Retinal pigment epithelial cell (primary cell): ENCODE data around the gene DSCAML1.

ENCODE experiments used
- DNase-seq: peaks from one replicate; pipeline ENCODE4 v3.0.0-alpha.2; 2010; ENCODE audit warnings: low read depth
- H3K4me3 ChIP-seq: 2 replicates; pipeline ENCODE4 v1.5.1; 2011; ENCODE audit warnings: mild to moderate bottlenecking, low read length, control low read depth, moderate library complexity
- TF ChIP-seq, protein P1 (sequence below): conservative IDR thresholded peaks from 2 replicates; pipeline ENCODE4 v1.5.1; 2011; ENCODE audit warnings: low read depth, low read length, control low read depth, inconsistent platforms

Gene DSCAML1

DNA sequence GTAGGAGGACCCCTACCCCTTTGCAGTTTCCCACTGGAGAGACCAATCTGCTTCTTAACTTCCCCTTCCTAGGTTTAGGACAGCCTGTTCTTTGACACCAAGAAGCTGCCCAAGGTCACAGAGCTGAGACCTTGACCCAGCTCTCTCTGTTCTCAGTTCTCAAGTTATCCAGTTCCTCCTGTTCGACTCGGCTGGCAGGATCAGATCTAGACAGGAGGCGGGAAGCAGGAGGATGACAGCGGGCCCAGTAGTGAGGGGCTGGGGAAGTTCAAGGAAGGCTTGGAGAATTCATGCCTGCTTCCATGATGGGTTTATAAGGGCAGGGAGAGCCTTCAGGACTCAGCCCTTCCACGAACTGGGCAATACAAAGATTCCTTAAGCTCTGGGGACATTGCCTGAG lies 210.6 kb downstream of the DSCAML1 start:
- H3K4me3 ChIP-seq, result no peak overlapping the region
- no peak for DNase-seq
- TF ChIP-seq, protein P1, sequence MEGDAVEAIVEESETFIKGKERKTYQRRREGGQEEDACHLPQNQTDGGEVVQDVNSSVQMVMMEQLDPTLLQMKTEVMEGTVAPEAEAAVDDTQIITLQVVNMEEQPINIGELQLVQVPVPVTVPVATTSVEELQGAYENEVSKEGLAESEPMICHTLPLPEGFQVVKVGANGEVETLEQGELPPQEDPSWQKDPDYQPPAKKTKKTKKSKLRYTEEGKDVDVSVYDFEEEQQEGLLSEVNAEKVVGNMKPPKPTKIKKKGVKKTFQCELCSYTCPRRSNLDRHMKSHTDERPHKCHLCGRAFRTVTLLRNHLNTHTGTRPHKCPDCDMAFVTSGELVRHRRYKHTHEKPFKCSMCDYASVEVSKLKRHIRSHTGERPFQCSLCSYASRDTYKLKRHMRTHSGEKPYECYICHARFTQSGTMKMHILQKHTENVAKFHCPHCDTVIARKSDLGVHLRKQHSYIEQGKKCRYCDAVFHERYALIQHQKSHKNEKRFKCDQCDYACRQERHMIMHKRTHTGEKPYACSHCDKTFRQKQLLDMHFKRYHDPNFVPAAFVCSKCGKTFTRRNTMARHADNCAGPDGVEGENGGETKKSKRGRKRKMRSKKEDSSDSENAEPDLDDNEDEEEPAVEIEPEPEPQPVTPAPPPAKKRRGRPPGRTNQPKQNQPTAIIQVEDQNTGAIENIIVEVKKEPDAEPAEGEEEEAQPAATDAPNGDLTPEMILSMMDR, result no peak

DNA sequence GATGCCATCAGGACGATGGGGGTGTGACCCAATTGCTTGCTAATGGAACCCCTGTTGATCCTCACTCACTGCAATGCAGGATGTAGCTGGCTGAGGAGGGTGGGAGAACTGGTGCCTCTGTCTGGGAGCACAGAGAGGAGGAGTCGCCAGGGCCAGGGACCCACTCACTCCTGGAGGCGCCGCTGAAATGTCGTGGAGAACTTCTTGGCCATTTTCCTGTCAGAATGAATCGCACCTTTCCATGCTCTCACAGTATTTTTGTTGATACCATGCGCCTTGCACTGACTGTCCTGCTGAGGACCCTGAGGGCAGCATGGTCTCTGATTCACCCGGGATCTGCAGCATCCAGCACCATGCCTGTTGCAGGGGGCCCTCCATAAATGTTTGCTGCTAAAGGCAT lies 211.4 kb downstream of the DSCAML1 start:
- no peak overlapping the region for H3K4me3 ChIP-seq
- DNase-seq, result no peak
- TF ChIP-seq, protein P1, result no peak

DNA sequence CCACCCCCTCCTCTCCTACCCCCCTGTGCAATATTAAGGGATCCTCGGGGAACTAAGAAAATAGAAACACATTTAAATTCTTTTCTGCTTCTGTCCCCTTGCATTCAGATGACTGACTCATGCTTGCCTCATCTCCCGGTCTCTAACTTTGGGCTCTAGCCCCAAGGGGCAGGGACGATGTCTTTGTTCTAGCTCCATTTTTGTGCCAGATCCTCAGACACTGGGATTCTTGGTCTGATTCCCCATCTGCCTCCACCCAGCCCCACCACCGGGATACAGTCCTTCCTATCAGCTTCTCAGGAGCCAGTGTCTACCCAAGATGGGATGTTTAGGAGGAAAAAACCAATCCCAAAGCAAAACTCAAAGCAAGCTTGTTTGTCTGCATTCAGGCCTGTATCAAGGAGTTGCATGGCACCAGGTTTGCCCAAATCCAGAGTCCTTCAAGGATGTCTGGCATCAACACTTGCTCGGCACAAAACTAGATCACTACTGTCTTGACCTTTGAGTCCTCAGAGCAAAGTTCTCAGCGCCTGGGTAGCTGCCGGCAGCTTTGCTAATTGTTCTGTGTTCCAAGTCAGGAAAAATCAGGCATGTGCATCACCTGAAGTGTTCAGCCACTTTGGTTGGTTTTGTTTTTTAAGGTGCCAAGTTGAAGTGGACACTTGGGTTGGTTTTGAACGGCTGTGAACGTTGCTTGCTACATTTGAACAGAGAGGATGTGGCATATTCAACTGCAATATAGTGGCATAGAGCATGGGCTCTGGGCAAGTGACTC lies 212.8 kb downstream of the DSCAML1 start:
- TF ChIP-seq, protein P1, result no peak
- no peak for DNase-seq
- H3K4me3 ChIP-seq, result no peak overlapping the region

DNA sequence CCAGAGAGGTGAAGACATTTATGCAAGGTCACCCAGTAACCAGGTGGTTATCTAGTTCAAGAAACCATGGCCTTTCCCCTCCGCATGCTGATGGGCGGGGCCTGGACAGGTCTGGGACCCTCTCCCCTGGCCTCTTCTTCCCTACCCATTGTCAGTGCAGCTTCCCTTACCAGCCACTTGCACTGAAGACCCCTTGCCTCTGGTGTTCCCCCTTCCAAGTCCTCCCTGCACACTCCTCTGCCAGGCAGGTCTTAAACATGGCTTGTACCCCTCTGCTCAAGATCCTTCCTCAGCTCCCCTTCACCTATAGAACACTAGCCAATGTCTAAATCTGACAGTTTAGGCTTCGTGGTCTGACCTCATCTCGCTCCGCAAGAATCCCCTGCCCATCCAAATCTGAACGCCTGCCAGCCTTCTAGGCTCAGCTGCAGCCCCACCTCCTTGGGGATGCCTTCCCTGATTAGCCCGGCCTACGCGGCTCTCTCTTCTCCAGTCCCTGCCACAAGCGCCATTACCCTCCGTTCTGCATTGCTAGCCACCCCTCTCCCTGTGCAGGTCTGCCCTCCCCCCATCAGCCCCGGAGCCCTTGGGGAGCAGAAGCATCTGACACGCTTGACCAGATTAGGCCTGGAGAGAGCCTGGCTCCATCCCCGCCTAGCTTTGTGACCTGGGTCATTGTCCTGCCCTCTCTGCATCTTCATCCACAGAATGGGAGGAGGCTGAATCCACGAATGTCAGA lies 213.8 kb downstream of the DSCAML1 start:
- H3K4me3 ChIP-seq, result no peak overlapping the region
- no peak for DNase-seq
- TF ChIP-seq, protein P1, result no peak

DNA sequence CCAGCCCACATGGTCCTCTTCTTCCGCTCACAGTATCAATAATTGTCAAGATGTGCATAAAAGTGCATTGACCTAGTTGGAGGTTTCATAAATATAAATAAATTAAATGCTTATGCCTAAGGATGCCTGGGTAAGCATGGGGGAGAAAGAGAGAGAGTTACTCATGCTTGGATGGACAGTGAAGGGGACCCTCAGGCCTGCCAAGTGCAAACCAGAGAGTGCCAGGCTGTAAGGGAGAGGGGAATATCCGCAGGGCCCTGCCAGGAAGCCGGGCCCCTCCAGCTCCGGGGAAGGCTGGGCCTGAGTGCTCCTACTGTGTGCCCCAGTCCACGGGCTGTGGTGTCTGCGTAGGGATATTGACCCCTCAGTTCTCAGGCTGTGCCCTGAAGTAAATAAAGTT lies 214.6 kb downstream of the DSCAML1 start:
- DNase-seq, result no peak
- no peak overlapping the region for H3K4me3 ChIP-seq
- TF ChIP-seq, protein P1, result no peak

DNA sequence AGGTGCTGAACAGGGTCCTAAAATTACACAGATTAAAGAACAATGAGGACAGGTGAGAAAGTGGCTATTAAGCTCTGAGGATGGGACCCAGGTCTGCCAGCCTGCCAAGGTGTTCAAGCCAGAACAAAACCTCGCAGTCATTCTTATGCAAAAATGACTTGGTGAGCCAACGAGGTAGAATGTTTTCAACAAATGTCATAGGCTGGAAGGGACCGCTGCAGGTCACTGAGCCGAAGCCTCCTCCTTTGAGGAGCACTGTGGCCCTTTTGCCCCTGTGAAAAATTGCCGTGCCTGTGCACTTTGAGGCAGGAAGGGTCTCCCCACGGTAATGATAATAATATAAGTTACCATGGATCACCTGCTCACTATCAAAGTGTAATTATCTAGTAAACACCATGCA lies 216.2 kb downstream of the DSCAML1 start:
- no peak for DNase-seq
- H3K4me3 ChIP-seq, result no peak overlapping the region
- TF ChIP-seq, protein P1, result no peak

DNA sequence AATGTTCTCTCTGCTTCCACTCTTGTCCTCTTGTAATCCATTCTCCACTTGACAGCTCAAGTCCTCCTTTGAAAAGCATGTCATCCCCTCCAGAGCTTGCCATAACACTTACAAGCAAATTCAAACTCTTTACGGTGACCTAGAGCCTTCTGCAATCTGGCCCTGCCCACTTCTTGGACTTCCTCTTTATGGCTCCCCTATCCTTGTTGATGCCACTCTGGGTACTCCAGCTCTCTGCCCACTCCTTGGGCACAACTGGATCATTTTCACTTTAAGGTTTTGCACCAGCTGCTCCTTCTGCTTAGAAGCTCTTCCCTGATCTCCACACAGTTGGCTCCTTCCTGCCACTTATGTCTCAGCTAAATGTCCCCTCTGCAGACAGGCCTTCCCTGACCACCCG lies 217.9 kb downstream of the DSCAML1 start:
- DNase-seq, result no peak
- no peak overlapping the region for H3K4me3 ChIP-seq
- TF ChIP-seq, protein P1, result no peak
